ENCODE data around the gene GTPBP8. TPM values are rescaled to one million over a fixed set of nuclear protein-coding genes. Genes with fewer than 3 reads are reported as not detected.

GTPBP8 gene
- total and polyA plus RNA-seq, 2 of the 13 experiments (the other 11 are each of a cell fraction or from before 2014, with no cell fraction given): 12.5 to 16.7 TPM

DNA sequence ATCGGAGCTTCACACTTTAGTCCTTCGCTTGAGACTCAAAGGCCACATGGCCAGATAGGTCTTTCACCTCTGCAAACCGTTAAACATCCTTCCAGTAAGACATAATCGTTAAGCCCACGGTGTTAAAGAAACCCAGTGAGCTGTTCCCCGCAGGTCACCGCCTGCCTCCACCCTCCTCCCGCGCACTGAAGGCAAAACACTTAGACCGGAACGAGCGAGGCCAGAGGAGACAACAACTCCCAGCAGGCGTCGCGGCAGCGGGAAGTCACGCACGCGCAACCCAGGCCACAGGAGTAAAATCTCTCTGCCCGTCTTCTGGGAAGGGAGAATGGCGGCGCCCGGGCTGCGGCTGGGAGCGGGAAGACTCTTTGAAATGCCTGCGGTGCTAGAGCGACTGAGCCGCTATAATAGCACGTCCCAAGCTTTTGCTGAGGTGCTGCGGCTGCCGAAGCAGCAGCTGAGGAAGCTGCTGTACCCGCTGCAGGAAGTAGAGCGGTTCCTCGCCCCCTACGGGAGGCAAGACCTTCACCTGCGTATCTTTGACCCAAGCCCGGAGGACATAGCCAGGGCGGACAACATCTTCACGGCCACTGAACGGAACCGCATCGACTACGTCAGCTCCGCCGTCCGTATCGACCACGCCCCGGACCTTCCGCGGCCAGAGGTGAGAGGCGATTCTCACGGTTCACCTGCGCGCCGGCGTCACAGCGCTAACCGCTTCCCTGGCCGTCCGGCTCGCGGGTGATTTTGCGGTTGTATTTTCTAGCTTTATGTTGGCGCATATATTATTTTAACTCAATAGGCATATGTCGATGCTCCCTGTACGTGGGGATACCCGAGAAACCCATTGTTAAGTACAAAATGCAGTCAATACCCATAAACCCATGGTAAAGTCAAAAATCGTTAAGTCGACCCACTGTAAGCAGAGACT is at the start of gene GTPBP8 (continued):
- TF ChIP-seq, protein P1, sequence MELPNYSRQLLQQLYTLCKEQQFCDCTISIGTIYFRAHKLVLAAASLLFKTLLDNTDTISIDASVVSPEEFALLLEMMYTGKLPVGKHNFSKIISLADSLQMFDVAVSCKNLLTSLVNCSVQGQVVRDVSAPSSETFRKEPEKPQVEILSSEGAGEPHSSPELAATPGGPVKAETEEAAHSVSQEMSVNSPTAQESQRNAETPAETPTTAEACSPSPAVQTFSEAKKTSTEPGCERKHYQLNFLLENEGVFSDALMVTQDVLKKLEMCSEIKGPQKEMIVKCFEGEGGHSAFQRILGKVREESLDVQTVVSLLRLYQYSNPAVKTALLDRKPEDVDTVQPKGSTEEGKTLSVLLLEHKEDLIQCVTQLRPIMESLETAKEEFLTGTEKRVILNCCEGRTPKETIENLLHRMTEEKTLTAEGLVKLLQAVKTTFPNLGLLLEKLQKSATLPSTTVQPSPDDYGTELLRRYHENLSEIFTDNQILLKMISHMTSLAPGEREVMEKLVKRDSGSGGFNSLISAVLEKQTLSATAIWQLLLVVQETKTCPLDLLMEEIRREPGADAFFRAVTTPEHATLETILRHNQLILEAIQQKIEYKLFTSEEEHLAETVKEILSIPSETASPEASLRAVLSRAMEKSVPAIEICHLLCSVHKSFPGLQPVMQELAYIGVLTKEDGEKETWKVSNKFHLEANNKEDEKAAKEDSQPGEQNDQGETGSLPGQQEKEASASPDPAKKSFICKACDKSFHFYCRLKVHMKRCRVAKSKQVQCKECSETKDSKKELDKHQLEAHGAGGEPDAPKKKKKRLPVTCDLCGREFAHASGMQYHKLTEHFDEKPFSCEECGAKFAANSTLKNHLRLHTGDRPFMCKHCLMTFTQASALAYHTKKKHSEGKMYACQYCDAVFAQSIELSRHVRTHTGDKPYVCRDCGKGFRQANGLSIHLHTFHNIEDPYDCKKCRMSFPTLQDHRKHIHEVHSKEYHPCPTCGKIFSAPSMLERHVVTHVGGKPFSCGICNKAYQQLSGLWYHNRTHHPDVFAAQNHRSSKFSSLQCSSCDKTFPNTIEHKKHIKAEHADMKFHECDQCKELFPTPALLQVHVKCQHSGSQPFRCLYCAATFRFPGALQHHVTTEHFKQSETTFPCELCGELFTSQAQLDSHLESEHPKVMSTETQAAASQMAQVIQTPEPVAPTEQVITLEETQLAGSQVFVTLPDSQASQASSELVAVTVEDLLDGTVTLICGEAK (IDR thresholded peaks at IDR 0.05): no peak
- TF ChIP-seq, protein P1 (CRISPR knock-in tag; IDR thresholded peaks at IDR 0.05): peak; percentile 79; the same call in 1 of the 2 replicates
- TF ChIP-seq SMAD3 (CRISPR knock-in tag; IDR thresholded peaks at IDR 0.05) (no peak), ATF7 (IDR thresholded peaks at IDR 0.05) (no peak), ATF7 (CRISPR knock-in tag; IDR thresholded peaks at IDR 0.05) (peak; percentile 74), MAFG (CRISPR knock-in tag; IDR thresholded peaks at IDR 0.05) (no peak), ZIK1 (CRISPR knock-in tag; IDR thresholded peaks at IDR 0.05; ENCODE audit: borderline replicate concordance, low read depth) (peak; percentile 74; the same call in 1 of the 2 replicates), HHEX (CRISPR knock-in tag; IDR thresholded peaks at IDR 0.05) (no peak), FOXC1 (CRISPR knock-in tag; IDR thresholded peaks at IDR 0.05; ENCODE audit: borderline replicate concordance) (peak; percentile 75; the same call in 1 of the 2 replicates), PTBP1 (IDR thresholded peaks at IDR 0.05; ENCODE audit: low read depth, low read length, poor library complexity, severe bottlenecking) (no peak), UBTF (CRISPR knock-in tag; IDR thresholded peaks at IDR 0.05) (peak; percentile 74), SP140L (CRISPR knock-in tag; IDR thresholded peaks at IDR 0.05; ENCODE audit: borderline replicate concordance) (no peak), ZBTB38 (CRISPR knock-in tag; IDR thresholded peaks at IDR 0.05) (0 out of 2 replicates have a peak, but pooled peaks have one; percentile 80)
